Muscle of leg (tissue), 11 donors: ENCODE measurements around the gene CUBN. TPM values are rescaled to one million over a fixed set of nuclear protein-coding genes. Genes with fewer than 3 reads are reported as not detected.
A peak's percentile ranks its signal among the peaks of the same experiment; 100 is the strongest.

ENCODE experiments used
- DNase-seq: peaks from one replicate; pipeline ENCODE4 v3.0.0; 2013
- H3K27ac ChIP-seq: one replicate; pipeline ENCODE4 v1.5.1; 2013; ENCODE audit warnings: mild to moderate bottlenecking, low read length, control low read depth
- H3K27me3 ChIP-seq: one replicate; pipeline ENCODE4 v1.6.1; 2013; ENCODE audit warnings: low read length; ENCODE audit not compliant: control insufficient read depth, insufficient read depth
- H3K36me3 ChIP-seq: one replicate; pipeline ENCODE4 v1.6.1; 2013; ENCODE audit warnings: low read length; ENCODE audit not compliant: control insufficient read depth, insufficient read depth
- H3K4me1 ChIP-seq: one replicate; pipeline ENCODE4 v1.6.1; 2013; ENCODE audit warnings: low read length; ENCODE audit not compliant: control insufficient read depth, insufficient read depth
- H3K4me3 ChIP-seq: one replicate; pipeline ENCODE4 v1.5.1; 2013; ENCODE audit warnings: low read length, control low read depth
- H3K9me3 ChIP-seq: replicated peaks from 2 replicates; pipeline ENCODE4 v1.6.1; 2013; ENCODE audit warnings: low read depth, low read length; ENCODE audit not compliant: control insufficient read depth
- WGBS: methylation state at CpG from one replicate; pipeline ENCODE4 v1.1.5; 2013; ENCODE audit warnings: missing lambda C conversion rate; ENCODE audit not compliant: insufficient coverage; 5-methylcytosine and 5-hydroxymethylcytosine counted together
- polyA plus RNA-seq, 8 donors: library from polyadenylated mRNA; unstranded; fragments of 120-200 nt; gene quantifications; one replicate each; pipeline versions ENCODE4 v1.2.1 to v1.2.3, GENCODE V29; 2013; ENCODE audit warnings: inconsistent platforms in 1 of 8, low replicate concordance in 1 of 8; ENCODE audit not compliant: insufficient read length in 8 of 8, insufficient read depth in 1 of 8
- total RNA-seq: library from RNA; stranded (reverse); fragments of 120-200 nt; gene quantifications from one replicate; pipeline ENCODE4 v1.2.4, GENCODE V29; 2013

CUBN gene
- total and polyA plus RNA-seq, 9 donors: 1.4 to 5.0 (median 2.0) TPM

DNA sequence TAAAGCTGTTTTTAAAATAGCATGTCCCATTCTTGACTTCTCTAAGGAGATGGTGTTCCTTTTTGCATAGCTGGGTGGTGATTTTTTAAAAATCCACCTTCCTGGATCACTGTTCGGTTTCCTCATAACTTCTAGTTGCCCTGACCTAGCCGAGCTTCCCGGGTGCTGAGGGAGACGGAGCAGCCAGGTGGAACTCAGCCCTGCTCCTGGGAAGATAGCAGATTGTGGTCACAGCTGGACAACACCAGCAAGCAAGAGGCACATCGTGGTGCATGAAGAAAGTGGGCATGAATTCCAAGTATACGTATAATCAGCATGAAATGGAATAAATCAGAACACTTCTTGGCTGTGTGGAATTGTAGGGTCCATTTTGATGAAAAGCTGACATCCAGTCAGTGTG, 238.9 kb downstream of the CUBN start:
- Histone ChIP-seq H3K27me3 (no peaks in the 10 kb centered on the region), H3K4me3 (no peak overlapping the region), H3K4me1 (no peaks in the 10 kb centered on the region), H3K9me3 (no peaks in the 10 kb centered on the region), H3K36me3 (no peaks in the 10 kb centered on the region), H3K27ac (no peak overlapping the region)
- no peak for DNase-seq
- 78% methylated on average over 4 of the region's 6 CpGs for WGBS

DNA sequence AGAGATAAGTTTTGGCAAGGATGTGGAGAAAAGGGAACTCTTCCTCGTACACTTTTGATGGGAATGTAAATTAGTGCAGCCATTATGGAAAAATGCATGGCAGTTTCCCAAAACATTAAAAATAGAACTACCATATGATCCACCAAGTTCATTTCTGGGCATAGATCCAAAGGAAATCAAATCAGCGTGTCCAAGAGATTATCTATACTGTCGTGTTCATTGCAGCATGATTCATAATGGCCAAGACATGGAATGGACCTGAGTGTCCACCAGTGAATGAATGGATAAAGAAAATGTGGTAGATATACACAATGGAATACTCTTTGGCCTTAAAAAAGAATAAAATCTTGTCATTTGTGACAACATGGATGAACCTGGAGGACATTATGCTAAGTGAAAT, 242.0 kb downstream of the CUBN start:
- peak; percentile 74 for DNase-seq
- Histone ChIP-seq H3K4me3 (no peak overlapping the region), H3K9me3 (no peaks in the 10 kb centered on the region), H3K36me3 (no peaks in the 10 kb centered on the region), H3K27ac (no peak overlapping the region), H3K4me1 (no peaks in the 10 kb centered on the region), H3K27me3 (no peaks in the 10 kb centered on the region)
- 0% methylated on average over 2 of the region's 3 CpGs for WGBS

DNA sequence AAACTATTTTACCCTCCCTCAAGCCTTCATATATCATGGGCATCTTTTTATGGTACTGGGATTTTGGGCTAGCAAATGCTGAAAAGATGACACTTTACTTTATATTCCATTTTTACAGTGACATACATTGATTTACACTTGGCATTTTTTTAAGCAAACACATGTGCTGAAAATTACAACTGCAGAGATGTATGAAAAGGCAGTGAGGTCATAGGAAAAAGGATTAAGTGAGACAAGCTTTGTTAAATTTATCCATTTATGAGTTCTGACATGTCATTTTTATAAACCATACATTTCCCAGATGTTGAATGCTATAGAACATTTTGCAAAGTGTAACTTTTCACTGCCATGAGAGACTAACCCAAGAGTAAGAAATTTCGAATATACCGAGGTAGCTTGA, 243.6 kb downstream of the CUBN start:
- DNase-seq: peak; percentile 39

DNA sequence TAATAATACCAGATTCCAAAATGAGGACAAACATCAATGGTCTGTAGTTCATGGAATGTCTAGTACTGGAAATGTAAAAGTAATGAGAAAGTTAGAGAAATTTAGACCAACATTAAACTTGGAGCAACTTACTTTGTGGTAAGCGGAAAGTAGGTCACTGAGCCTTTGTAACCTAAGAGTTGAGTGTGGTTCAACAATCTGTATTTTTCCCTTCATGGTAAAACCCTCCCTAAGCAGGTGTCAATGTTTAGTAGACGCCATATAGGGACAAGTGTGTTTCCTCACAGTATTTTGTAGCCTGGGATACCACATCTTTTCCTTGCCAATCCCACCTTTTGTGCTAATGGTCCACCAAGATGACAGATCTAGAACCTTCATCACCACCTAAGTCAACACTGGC, 245.1 kb downstream of the CUBN start:
- Histone ChIP-seq H3K4me1 (no peaks in the 10 kb centered on the region), H3K27me3 (no peaks in the 10 kb centered on the region), H3K4me3 (no peak overlapping the region), H3K9me3 (no peaks in the 10 kb centered on the region), H3K36me3 (no peaks in the 10 kb centered on the region), H3K27ac (no peak overlapping the region)
- WGBS: no CpG with 5 or more reads among the region's 2 CpGs
- no peak for DNase-seq

More for the DNA sequence above, 243.6 kb downstream of the CUBN start:
- no peak overlapping the region for H3K4me3 ChIP-seq
- H3K9me3 ChIP-seq: no peaks in the 10 kb centered on the region
- no peaks in the 10 kb centered on the region for H3K36me3 ChIP-seq
- H3K27ac ChIP-seq: no peak overlapping the region
- no peaks in the 10 kb centered on the region for H3K27me3 ChIP-seq
- no peaks in the 10 kb centered on the region for H3K4me1 ChIP-seq
- WGBS: no CpG with 5 or more reads among the region's 2 CpGs

DNA sequence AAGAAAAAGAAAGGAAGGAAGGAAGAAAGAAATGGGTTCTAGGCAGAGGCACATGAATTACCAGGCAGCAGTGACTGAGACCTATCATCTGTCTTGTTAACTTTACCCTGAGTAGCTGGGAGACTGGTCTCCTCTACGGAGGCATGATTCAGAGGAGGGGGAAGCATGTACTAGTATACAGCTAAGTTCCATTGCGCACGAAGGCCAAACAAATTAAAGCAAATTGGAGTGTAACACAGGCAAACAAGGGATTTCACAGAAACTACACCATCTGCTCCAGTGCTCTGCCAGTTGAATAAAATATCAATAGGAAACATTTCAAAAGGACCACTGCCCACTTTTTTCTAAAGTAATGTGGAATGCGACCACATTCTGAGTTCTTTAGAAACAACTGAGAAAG, 246.5 kb downstream of the CUBN start:
- H3K27ac ChIP-seq: no peak overlapping the region
- no peaks in the 10 kb centered on the region for H3K36me3 ChIP-seq
- no peaks in the 10 kb centered on the region for H3K27me3 ChIP-seq
- H3K4me1 ChIP-seq: no peaks in the 10 kb centered on the region
- WGBS: 40% methylated on average over 1 of the region's 4 CpGs
- peak; percentile 48 for DNase-seq
- H3K4me3 ChIP-seq: no peak overlapping the region
- H3K9me3 ChIP-seq: no peaks in the 10 kb centered on the region

DNA sequence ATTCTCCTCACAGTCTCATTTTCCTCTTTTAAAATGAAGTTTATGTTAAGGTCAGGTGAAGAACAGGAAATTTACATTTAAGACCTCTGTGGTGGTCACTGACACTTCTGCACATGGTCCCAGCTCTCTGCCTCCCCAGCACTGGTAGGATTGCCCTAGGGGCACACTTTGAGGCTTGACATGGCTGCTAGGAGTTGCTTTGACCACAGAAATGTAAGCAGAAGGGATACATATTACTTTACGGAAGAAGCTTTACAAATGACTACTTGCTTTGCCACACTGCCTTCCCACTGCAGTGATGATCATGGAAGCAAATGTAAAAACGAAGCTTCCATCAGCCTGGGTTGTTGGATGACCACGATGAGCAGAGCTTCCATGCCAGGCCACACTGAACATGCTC, 259.3 kb downstream of the CUBN start:
- no peak overlapping the region for H3K27ac ChIP-seq
- H3K4me1 ChIP-seq: peaks cover 7% of the 10 kb centered on the region
- DNase-seq: no peak
- H3K36me3 ChIP-seq: no peaks in the 10 kb centered on the region
- 100% methylated on average over 1 of the region's 3 CpGs for WGBS
- H3K27me3 ChIP-seq: no peaks in the 10 kb centered on the region
- H3K9me3 ChIP-seq: no peaks in the 10 kb centered on the region
- no peak overlapping the region for H3K4me3 ChIP-seq

DNA sequence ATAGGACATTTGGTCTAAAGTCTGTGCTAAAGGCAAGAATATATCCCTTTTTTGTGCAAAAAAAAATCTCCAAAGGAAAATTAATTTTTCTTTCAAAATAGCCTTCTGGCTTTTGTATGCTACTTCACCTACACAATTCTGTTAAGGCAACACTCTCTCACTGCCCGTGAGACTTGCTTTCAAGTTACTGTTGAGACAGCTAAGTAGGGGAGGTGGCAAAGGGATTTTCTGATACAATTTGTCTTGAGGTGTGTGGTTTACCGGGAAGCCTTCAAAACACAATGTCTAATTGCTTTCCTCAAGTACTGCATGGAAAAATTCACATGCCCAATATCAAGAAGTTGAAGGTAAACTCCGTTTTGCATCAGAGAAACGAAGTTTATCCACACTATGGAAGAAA, 261.6 kb downstream of the CUBN start:
- Histone ChIP-seq H3K9me3 (no peaks in the 10 kb centered on the region), H3K4me1 (peaks cover 7% of the 10 kb centered on the region), H3K27me3 (no peaks in the 10 kb centered on the region), H3K36me3 (no peaks in the 10 kb centered on the region), H3K4me3 (no peak overlapping the region), H3K27ac (no peak overlapping the region)
- no peak for DNase-seq
- WGBS: no CpG with 5 or more reads among the region's 4 CpGs

DNA sequence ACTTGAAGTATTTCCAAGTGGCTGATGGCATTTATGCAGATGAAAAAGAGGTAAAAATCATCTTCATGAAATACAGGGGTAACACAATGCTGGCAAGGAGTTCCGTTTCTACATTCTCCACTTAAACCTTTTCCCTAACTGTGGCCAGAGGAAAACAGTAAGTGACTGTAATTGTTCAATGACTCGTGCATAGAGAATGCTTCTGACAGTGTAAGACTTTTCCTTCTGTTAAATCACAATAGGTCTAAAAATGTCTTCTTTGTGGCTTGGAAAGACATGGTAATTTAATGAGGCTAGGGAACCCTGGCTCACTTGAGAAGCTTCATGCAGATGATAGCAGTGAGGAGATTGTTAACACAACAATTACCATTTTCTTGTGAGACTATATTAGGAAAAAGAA, 262.1 kb downstream of the CUBN start:
- no CpG with 5 or more reads among the region's 2 CpGs for WGBS
- peaks cover 7% of the 10 kb centered on the region for H3K4me1 ChIP-seq
- no peaks in the 10 kb centered on the region for H3K9me3 ChIP-seq
- peak overlapping the region; percentile 53 for H3K27ac ChIP-seq
- H3K4me3 ChIP-seq: no peak overlapping the region
- no peaks in the 10 kb centered on the region for H3K36me3 ChIP-seq
- DNase-seq: peak; percentile 72
- H3K27me3 ChIP-seq: no peaks in the 10 kb centered on the region

DNA sequence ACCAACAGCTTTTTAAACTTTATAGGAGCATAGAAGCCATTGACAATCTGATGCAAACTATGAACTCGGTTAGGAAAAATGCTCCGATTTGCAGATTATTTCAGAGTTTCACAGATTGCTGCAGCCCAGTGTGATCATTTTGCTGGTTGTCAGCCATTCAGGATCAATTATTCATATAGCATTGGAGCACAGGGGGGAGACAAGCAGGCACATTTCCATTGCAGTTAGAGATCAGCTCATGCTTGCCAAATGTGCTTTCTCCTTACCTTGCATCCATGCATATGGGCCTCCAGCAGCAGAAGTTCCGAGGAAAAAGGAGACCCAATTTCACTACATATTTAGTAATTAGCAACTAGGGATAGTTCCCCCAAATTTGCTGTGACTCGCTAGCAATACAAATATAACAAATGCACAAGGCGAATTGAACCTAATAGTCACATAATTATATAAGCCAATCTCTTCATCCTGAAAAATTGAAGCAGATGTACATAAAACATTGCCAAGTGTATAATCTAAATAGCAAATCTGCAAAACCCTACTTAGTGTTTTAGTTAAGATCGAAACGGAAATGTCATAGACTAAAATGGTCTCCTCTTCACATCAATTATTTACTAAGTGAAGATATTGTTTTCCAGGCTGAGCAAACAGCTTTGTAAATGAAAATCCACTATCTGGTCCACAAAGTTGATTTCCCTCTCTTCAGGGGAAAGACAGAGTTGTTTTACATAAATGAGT, 262.9 kb downstream of the CUBN start:
- no peaks in the 10 kb centered on the region for H3K9me3 ChIP-seq
- H3K27me3 ChIP-seq: no peaks in the 10 kb centered on the region
- peaks cover 7% of the 10 kb centered on the region for H3K4me1 ChIP-seq
- WGBS: no CpG with 5 or more reads among the region's 7 CpGs
- DNase-seq: peak; percentile 50
- no peaks in the 10 kb centered on the region for H3K36me3 ChIP-seq
- H3K4me3 ChIP-seq: no peak overlapping the region
- H3K27ac ChIP-seq: peak overlapping the region; percentile 53

DNA sequence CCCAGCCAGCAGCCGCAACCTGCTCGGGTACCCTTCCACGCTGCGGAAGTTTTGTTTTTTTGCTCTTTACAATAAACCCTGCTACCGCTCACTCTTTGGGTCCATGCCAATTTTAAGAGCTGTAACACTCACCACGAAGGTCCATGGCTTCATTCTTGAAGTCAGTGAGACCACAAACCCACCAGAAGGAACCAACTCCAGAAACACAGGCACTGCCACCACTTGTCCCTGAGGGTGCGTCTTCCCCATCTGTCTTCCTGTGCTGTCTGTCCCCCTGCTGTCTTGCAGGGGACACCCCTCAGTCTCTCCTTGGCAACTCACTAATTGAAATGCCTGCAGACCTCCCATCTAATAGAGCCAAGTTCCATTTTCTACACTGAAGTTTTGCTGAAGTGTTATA, 263.8 kb downstream of the CUBN start:
- DNase-seq: no peak
- no peak overlapping the region for H3K27ac ChIP-seq
- H3K36me3 ChIP-seq: no peaks in the 10 kb centered on the region
- peaks cover 7% of the 10 kb centered on the region for H3K4me1 ChIP-seq
- H3K27me3 ChIP-seq: no peaks in the 10 kb centered on the region
- H3K4me3 ChIP-seq: no peak overlapping the region
- 94% methylated on average over 5 of the region's 7 CpGs for WGBS
- no peaks in the 10 kb centered on the region for H3K9me3 ChIP-seq

DNA sequence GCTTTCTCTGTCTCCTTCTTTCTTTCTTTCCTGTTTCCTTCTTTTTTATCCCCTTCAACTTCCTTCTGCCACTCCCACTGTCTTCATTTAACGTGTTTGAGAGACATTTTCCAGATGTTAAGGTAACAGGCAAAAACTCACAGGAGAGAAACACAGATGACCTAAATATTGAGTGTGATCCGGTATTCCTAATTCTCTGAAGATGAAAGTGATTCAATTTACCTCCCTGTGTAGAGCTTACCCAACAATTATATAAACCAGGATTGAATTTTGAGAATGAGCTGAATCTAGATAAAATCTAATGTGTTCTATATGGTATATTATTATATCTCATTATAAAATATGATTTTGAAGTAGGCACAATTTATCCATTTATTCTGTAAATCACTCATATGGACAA, 265.8 kb downstream of the CUBN start:
- Histone ChIP-seq H3K27me3 (no peaks in the 10 kb centered on the region), H3K36me3 (no peaks in the 10 kb centered on the region), H3K4me3 (no peak overlapping the region), H3K4me1 (peaks cover 7% of the 10 kb centered on the region), H3K9me3 (no peaks in the 10 kb centered on the region), H3K27ac (no peak overlapping the region)
- no CpG with 5 or more reads among the region's 2 CpGs for WGBS
- DNase-seq: no peak
